HG03432 (cell line): ENCODE results near the gene GSAP.

Experiments
- ATAC-seq: cut with Tn5 transposase; IDR thresholded peaks from one replicate; pipeline ENCODE4 v1.9.1; 2021; ENCODE audit warnings: mild to moderate bottlenecking, moderate library complexity; ENCODE audit not compliant: unreplicated experiment

Gene GSAP, protein sequence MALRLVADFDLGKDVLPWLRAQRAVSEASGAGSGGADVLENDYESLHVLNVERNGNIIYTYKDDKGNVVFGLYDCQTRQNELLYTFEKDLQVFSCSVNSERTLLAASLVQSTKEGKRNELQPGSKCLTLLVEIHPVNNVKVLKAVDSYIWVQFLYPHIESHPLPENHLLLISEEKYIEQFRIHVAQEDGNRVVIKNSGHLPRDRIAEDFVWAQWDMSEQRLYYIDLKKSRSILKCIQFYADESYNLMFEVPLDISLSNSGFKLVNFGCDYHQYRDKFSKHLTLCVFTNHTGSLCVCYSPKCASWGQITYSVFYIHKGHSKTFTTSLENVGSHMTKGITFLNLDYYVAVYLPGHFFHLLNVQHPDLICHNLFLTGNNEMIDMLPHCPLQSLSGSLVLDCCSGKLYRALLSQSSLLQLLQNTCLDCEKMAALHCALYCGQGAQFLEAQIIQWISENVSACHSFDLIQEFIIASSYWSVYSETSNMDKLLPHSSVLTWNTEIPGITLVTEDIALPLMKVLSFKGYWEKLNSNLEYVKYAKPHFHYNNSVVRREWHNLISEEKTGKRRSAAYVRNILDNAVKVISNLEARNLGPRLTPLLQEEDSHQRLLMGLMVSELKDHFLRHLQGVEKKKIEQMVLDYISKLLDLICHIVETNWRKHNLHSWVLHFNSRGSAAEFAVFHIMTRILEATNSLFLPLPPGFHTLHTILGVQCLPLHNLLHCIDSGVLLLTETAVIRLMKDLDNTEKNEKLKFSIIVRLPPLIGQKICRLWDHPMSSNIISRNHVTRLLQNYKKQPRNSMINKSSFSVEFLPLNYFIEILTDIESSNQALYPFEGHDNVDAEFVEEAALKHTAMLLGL

GRCh38 chr7:77415823-77416620 lies at the start of gene GSAP:
Gene GSAP, minus strand, starts transcription at chr7:77416349. Its CDS starts 28 bp downstream, at chr7:77416321.
- ATAC-seq = peak; percentile 73

GRCh38 chr7:77465256-77465655 lies 49.1 kb upstream of the GSAP start:
- no peak for ATAC-seq

DNA sequence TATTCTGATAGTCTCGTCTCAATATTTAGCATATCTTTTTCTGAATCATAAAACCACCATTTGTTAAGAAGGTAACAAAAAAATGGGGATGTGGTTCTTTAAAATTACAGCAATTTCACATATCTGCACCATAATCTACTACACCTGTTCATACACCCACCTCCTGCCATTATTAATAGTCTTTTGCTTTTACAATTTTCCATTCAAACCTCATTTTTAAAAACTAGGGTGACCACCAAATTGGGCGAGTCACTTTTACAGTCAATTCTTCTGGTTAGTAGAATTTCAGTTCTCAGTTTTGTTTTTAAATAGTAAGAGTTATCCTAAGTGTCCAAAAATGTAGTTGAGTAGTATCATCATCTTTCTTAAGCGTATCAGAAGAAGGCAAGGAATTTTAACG lies 48.4 kb upstream of the GSAP start:
- peak; percentile 74 for ATAC-seq

DNA sequence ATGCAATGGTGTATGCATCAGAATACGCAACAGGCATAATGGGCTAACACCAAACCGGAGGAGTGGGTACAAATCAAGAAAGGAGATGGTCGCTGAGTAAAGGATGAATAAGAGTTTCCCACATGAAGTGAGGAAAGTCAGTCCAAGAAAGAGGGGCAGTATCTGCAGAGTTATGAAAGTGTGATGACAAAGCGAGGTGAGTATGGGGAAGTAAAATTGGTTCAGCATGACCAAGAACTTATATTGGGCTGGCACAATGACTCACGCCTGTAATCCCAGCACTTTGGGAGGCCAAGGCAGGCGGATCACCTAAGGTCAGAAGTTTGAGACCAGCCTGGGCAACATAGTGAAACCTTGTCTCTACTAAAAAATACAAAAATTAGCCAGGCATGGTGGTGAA lies 47.5 kb upstream of the GSAP start:
- ATAC-seq = peak; percentile 62

GRCh38 chr7:77461842-77462241 lies 45.7 kb upstream of the GSAP start:
- no peak for ATAC-seq

DNA sequence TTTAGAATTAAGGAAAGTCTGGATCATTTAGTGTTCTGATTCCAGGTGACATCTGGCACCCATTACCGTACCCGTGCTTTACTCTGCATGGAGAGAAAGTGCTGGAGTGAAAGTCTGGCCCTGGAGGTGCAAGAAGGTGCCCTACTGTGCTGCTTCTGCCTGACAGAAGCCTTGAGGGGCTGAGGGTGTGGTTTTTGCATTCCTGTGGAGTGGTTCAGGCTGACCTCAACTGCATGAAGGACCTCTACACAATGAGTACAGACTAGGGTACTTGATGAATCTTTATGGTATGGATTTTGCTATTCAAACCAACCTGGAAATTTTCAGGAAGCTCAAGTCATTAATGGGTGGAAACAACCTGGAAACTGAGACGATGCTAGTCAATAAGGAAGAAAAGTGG lies 45.1 kb upstream of the GSAP start:
- no peak for ATAC-seq

GRCh38 chr7:77460057-77460486 lies 43.9 kb upstream of the GSAP start:
- no peak for ATAC-seq

DNA sequence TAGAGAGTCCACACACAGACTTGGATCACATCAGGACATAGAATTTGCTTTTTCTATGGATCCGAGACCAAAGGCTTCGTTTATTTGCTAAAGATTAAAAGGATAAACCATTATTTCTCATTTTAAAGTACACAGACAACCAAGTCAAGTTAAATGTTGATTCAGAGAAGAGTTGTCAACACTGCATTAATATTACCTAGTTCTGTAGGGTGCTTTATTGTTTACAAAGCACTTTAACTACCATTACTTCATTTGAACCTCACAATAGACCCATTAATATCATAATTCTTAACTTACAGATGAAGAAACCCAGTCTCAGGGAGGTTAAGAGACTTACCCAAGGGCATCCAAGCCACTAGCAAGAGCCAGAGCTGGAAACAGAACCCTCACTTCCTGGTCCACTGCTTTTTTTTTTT lies 43.2 kb upstream of the GSAP start:
- ATAC-seq = no peak

DNA sequence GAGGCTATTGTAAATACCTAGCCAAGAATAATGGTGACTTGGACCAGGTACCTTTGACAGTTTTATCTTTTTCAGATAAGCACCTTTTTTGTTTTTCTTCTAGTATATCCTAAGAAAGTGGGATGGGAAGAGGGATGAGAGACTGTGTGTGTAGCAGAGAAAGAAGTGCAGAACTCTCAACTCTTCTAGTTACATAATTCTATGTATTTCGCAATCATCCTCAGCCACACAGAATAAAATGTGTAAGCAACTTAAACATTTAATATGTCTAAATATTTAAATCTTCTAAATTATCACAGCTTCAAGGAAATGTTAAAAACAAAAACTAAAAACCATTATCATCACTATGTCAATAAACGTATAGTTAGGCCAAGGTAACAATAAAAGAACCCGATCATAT lies 42.6 kb upstream of the GSAP start:
- ATAC-seq = no peak

GRCh38 chr7:77457779-77458178 lies 41.6 kb upstream of the GSAP start:
- ATAC-seq = no peak

DNA sequence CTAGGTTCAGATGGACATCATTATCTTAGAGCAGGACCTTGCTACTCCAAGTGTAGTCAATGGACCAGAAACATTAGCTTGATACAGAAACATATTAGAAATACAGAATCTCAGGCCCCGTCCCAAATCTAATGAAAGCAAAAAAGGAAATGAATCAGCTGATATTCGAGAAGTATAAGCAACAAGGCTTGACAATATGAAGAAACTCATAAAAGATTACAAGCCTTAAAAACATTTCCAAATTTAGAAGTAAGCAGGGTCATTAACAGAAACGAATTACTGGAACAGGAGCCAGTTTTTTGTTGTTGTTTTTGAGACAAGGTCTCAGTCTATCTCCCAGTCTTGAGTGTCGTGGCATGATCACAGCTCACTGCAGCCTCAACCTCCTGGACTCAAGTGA lies 40.5 kb upstream of the GSAP start:
- ATAC-seq = no peak

DNA sequence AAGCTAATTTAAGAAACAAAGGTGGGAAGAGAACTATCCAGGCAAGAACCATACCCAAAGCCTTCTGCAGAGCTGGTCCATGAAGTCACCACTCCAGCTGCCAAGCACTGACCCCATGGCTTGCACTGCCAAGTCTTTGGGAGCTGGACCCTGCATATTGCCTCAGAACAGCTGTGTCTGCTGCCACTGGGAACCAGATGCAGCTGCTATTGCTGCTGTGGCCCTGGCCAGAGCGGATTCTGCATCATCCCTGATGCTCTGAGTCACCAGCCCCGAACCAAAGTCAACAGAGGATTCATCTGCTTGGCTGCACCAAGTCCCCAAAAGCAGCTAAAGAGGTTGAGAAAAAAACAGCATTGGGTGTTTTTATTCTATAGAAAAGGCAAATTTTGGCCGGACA lies 39.2 kb upstream of the GSAP start:
- no peak for ATAC-seq

- no peak for ATAC-seq
Observed at GRCh38 chr7:77454802-77455201, 38.7 kb upstream of the GSAP start.

DNA sequence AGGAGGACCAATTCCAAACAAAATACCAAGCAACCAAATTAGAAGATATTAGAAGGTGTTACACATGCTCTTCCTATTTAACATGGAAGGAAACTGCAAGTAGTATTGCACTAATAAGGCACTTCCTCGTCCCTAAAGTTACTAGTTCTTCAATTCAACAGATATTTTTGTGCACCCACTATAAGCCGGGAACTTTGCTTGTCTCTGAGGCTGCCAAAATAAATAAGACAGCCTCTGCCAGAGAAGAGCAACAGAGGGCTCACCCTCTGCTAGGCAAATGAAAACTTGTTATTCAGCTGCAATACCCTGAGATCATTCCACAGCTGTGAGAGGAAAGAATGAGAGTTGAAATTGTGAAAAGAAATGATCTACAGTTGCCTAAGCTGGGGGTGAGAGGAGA lies 37.4 kb upstream of the GSAP start:
- ATAC-seq = no peak

DNA sequence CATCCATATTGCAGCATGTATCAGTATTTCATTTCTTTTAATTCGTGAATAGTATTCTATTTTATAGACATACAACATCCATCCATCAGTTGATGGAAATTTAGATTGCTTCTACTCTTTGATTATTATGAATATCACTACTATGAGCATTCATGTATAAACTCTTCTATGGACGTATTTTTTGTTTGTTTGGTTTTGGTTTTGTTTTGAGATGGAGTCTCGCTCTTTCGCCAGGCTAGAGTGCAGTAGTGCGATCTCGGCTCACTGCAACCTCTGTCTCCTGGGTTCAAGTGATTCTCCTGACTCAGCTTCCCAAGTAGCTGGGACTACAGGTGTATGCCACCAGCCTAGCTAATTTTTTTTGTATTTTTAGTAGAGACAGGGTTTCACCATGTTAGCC lies 35.8 kb upstream of the GSAP start:
- peak; percentile 70 for ATAC-seq

DNA sequence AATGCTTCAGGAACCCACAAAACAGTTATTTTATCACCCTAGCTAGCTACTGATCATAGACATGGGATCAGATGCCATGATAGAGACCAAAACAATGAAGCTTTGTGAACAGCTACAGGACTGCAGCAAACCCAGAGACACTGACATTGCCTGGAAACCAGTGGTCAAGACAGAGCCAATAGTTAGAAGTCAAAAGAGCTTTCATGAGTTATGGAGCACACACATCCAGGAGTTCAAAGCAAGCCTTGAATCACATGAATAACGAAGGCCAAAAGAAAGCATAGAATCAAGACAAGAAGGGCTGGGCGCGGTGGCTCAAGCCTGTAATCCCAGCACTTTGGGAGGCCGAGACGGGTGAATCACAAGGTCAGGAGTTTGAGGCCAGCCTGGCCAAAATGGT lies 34.5 kb upstream of the GSAP start:
- ATAC-seq = no peak

- no peak for ATAC-seq
Observed at GRCh38 chr7:77450054-77450453, 33.9 kb upstream of the GSAP start.

- no peak for ATAC-seq
Observed at GRCh38 chr7:77447616-77448015, 31.5 kb upstream of the GSAP start.

GRCh38 chr7:77444123-77444522 lies 28.0 kb upstream of the GSAP start:
- no peak for ATAC-seq

DNA sequence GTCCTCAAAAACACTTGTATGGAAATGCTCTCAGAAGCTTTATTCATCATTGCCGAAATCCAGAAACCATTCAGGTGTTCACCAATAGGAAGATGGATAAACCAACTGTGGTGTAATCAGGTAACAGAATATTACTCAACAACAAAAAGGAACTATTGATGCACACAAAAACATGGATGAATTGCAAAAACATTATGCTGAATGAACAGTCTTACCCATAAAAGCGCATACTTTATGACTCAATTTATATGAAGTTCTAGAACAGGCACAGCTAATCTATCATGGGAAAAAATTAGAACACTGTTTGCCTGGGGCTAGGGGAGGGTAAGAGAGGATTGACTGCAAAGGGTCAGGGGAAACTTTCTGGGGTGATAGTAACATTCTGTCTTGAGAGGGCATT lies 26.9 kb upstream of the GSAP start:
- no peak for ATAC-seq

DNA sequence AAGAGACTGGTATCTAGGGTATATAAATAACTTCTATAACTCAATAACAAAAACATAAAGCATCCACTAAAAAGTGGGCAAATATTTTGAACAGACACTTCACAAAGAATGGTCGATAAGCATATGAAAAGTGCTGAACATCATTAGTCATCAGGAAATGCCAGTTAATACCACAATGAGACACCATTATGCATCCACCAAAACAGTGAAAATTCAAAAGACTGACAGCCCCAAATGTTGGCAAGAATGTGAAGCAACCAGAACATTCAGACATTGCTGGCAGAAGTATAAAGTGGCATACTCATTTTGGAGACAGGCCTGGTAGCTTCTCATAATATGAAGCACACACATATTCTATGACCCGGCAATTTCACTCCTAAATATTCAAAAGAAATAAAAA lies 26.5 kb upstream of the GSAP start:
- ATAC-seq = no peak
